Common myeloid progenitor, CD34-positive (primary cell): ENCODE data around the gene PHLPP1.
A peak's percentile ranks its signal among the peaks of the same experiment; 100 is the strongest.

ENCODE experiments used
- CTCF ChIA-PET: fragments of 350-600 bp; sonication (Branson Sonifier 250); formaldehyde crosslinking; loops from one replicate; lab custom pipeline; 2021; ENCODE audit warnings: antibody characterized with exemption; lab: Charles Lee
- POLR2A ChIA-PET: fragments of 350-600 bp; sonication (Branson Sonifier 250); formaldehyde crosslinking; loops from one replicate; lab custom pipeline; 2021; ENCODE audit warnings: antibody characterized with exemption; lab: Charles Lee
- DNase-seq, 3 donors: peaks; one replicate each; pipeline versions ENCODE4 v3.0.0 to v3.0.0-alpha.2; 2013
- H3K27ac ChIP-seq, 2 experiments: 1 replicate in 1 of 2; 2 replicates in 1 of 2; pipeline ENCODE4 v1.7.0; 2013; ENCODE audit warnings: inconsistent platforms in 2 of 2, low read length in 2 of 2, mild to moderate bottlenecking in 2 of 2, low read depth in 1 of 2, moderate library complexity in 1 of 2; ENCODE audit not compliant: severe bottlenecking in 2 of 2, insufficient read depth in 1 of 2, poor library complexity in 1 of 2
- H3K27me3 ChIP-seq, 5 experiments: replicated peaks in 2 of 5; 1 replicate in 3 of 5; 2 replicates in 2 of 5; pipeline versions ENCODE4 v1.6.1 to v1.7.0; 2013; ENCODE audit warnings: low read length in 4 of 5, mild to moderate bottlenecking in 2 of 5, moderate library complexity in 2 of 5, inconsistent platforms in 1 of 5; ENCODE audit not compliant: insufficient read depth in 5 of 5, control insufficient read depth in 4 of 5
- H3K36me3 ChIP-seq, 4 experiments: 1 replicate in 2 of 4; 2 replicates in 2 of 4; pipeline versions ENCODE4 v1.6.1 to v1.7.0; 2013; ENCODE audit warnings: low read length in 3 of 4, control low read depth in 1 of 4, mild to moderate bottlenecking in 1 of 4; ENCODE audit not compliant: control insufficient read depth in 4 of 4, insufficient read depth in 4 of 4
- H3K4me1 ChIP-seq, 4 experiments: 1 replicate in 3 of 4; 2 replicates in 1 of 4; pipeline versions ENCODE4 v1.6.1 to v1.7.1; 2013; ENCODE audit warnings: low read length in 3 of 4, mild to moderate bottlenecking in 3 of 4, control low read depth in 1 of 4, inconsistent platforms in 1 of 4, moderate library complexity in 1 of 4; ENCODE audit not compliant: control insufficient read depth in 4 of 4, insufficient read depth in 4 of 4; ENCODE audit errors: control extremely low read depth in 1 of 4
- H3K4me3 ChIP-seq, 7 experiments: 1 replicate in 4 of 7; 2 replicates in 3 of 7; pipeline versions ENCODE4 v1.5.1 to v1.7.0; 2013; ENCODE audit warnings: mild to moderate bottlenecking in 7 of 7, low read length in 6 of 7, moderate library complexity in 6 of 7, inconsistent platforms in 2 of 7, low read depth in 2 of 7, control low read depth in 1 of 7; ENCODE audit not compliant: insufficient read depth in 4 of 7, control insufficient read depth in 1 of 7; ENCODE audit errors: extremely low read depth in 1 of 7
- H3K9me3 ChIP-seq, 5 experiments: 1 replicate in 4 of 5; 2 replicates in 1 of 5; pipeline versions ENCODE4 v1.6.1 to v1.7.1; 2013; ENCODE audit warnings: low read length in 4 of 5, mild to moderate bottlenecking in 2 of 5, inconsistent platforms in 1 of 5, low read depth in 1 of 5, moderate library complexity in 1 of 5; ENCODE audit not compliant: control insufficient read depth in 4 of 5, insufficient read depth in 2 of 5; ENCODE audit errors: control extremely low read depth in 1 of 5
- WGBS: methylation state at CpG from one replicate; pipeline ENCODE4 v1.1.5; 2013; ENCODE audit not compliant: insufficient coverage; 5-methylcytosine and 5-hydroxymethylcytosine counted together

The PHLPP1 gene

DNA sequence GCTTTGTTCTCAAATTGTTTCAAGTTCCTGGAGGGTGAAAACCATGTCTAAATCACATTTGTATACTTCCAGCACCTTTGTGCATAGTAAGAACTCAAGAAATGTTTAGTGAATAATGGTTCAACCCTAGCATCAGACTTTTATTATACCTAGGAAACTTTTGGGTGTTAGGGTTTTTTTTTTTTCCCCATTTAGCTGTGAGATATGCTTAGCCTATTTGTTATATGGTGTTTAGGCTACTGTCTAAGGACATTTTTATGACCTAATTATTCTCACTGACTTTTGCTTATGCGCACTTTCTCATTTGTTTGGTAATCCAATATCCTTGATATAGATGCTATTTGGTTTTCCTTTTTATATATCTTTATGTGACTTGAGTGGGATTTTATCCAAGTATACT lies 164.7 kb downstream of the PHLPP1 start:
- no peak for DNase-seq
- Histone ChIP-seq H3K27ac (no peak overlapping the region), H3K4me3 (no peak overlapping the region), H3K9me3 (no peaks in the 10 kb centered on the region), H3K4me1 (peaks cover 0 to under 1% (median 0%) of the 10 kb centered on the region in 4 experiments), H3K36me3 (no peaks in the 10 kb centered on the region), H3K27me3 (no peaks in the 10 kb centered on the region)
- ChIA-PET POLR2A (interaction anchor here (0.5 kb wide), 1 partner anchor 48 kb away, joined by 4 read pairs; no protein-coding TSS in a partner anchor), CTCF (interaction anchor here (1.6 kb wide), 1 partner anchor 18 kb away, joined by 3 read pairs; no protein-coding TSS in a partner anchor)
- no CpG with 5 or more reads among the region's 1 CpG for WGBS

DNA sequence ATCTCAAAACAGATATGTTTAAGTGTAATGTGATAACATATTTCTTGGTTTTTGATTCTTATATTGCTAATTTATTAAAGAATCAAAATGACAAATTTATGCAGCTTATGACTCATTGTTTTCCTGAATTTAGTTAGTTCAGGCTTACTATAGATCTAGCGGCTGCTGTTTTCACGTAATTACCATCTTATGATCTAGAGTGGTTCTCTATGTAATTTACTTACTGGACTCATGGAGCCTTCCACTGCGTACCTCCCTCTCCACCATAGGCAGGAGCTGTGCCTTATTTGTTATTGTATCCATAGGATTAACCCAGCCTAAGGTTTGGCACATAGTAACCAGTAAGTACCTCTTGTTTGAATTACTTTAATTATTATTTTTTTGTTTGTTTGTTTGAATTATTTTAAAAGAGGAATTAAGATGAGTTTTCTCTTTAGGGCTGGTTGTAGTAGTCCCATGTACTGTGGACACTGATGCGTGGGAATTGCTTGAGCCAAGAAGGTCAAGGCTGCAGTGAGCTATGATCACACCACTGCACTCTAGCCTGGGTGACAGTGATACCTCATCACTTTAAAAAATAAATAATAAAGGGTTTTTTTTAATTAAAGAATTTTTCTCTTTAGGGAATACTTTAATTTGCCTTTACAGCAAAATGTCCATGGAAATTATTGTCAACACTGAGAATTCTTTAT lies 165.5 kb downstream of the PHLPP1 start:
- Histone ChIP-seq H3K9me3 (no peaks in the 10 kb centered on the region), H3K27me3 (no peaks in the 10 kb centered on the region), H3K27ac (no peak overlapping the region), H3K4me3 (no peak overlapping the region), H3K4me1 (peaks cover 0 to 4% (median 0%) of the 10 kb centered on the region in 4 experiments), H3K36me3 (peaks cover 0 to under 1% (median 0%) of the 10 kb centered on the region in 4 experiments)
- 90% methylated on average over 2 of the region's 4 CpGs for WGBS
- no peak for DNase-seq
- POLR2A ChIA-PET, result no interaction called here
- CTCF ChIA-PET, result no interaction called here

DNA sequence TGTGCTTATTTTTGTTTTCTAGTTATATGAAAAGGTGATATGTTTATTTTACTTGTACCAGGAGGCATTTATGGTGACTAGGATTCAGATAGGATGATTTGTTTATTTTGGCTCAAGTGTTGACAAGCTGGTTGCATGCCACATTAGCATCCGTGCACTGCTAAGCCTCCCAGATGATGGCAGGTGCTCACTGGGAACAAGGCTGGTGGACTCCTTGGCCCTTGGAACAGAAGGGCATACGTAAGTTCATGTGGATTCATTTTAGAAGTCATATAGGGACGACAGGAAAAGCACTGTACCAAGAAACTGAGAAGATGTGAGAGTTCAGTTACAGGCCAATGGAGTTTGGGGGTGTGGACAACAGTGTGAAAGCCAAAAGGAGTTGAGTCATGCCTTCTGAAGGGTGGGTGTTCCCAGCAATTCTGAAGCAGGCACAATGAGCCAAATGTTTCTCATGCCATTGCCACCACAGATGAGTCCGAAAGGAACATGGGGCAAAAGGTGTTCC lies 166.2 kb downstream of the PHLPP1 start:
- Histone ChIP-seq H3K4me3 (no peak overlapping the region), H3K36me3 (peaks cover 0 to 5% (median 0%) of the 10 kb centered on the region in 4 experiments), H3K27ac (no peak overlapping the region), H3K4me1 (peaks cover 0 to 4% (median 0%) of the 10 kb centered on the region in 4 experiments), H3K27me3 (no peaks in the 10 kb centered on the region), H3K9me3 (no peaks in the 10 kb centered on the region)
- ChIA-PET CTCF (no interaction called here), POLR2A (no interaction called here)
- no peak for DNase-seq
- 100% methylated on average over 4 of the region's 4 CpGs for WGBS

DNA sequence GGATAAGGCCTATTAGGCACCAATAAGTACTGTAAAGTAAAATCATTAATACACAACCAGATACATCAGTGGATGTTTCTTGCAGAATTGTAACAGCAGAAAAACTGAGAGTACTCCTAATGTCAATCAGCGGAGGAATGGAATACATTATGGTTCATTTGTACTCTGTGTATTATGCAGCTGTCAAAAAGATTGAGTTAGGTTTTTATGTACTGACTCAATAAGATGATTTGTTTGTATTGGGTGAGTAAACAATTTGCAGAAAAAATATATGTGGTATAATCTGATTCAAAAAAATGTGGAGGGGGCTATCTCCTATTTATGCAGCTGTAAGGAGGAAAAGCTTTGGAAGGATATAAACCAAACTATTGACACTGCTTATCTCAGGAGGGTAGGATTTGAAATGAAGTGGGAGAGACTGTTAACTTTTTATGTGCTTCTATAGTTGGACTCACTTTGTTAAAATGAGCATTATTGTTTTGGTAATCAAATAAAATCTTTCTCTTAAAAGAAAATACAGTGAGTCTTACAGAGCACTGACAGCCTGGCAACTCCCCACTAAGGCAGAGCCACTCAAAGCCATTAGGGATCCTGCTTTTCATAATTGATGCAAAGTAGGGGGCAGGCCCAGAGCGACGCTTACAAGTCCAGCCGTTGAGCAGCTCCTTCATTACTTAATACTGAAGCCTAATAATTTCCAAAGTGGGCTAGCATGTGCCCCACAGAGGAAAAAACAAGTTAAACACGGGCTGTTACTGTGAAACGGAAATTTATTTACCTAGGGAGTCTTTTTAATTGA lies 168.8 kb downstream of the PHLPP1 start:
- Histone ChIP-seq H3K36me3 (peaks cover 0 to 5% (median 0%) of the 10 kb centered on the region in 4 experiments), H3K27ac (no peak overlapping the region), H3K4me3 (no peak overlapping the region), H3K4me1 (peaks cover 0 to 4% (median 0%) of the 10 kb centered on the region in 4 experiments), H3K27me3 (no peaks in the 10 kb centered on the region), H3K9me3 (no peaks in the 10 kb centered on the region)
- ChIA-PET CTCF (interaction anchor here (0.9 to 2.0 kb wide), 3 partner anchors 9 to 85 kb away, joined by 3 to 6 read pairs (median 4); no protein-coding TSS in a partner anchor), POLR2A (no interaction called here)
- no peak for DNase-seq
- WGBS, result 100% methylated on average over 1 of the region's 6 CpGs

DNA sequence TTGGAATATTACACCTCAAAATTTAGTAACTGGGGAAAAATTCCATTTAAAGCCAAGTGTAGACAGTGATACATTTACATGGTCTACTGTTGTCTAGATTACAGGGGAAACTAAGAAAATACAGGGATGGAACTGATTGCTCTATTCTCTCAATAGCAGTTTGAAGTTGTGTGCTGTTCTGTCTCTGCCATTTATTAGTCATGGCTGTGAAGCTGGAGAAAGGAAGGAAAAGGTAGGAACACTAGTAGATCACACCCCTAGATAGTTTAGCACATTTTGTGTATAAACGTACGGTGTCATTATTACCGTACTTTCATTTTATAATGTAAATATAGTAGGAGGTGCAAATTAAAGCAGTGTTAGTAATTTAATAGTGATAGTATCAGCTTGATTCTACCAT lies 170.5 kb downstream of the PHLPP1 start:
- Histone ChIP-seq H3K27me3 (no peaks in the 10 kb centered on the region), H3K36me3 (peaks cover 0 to 5% (median 0%) of the 10 kb centered on the region in 4 experiments), H3K4me3 (peak overlapping the region in 1 of 7 experiments; percentile 55), H3K4me1 (peaks cover 0 to 4% (median 0%) of the 10 kb centered on the region in 4 experiments), H3K27ac (no peak overlapping the region), H3K9me3 (no peaks in the 10 kb centered on the region)
- no CpG with 5 or more reads among the region's 3 CpGs for WGBS
- ChIA-PET POLR2A (no interaction called here), CTCF (interaction anchor here (1.4 to 1.6 kb wide), 3 partner anchors 10 to 24 kb away, joined by 3 to 4 read pairs (median 3); no protein-coding TSS in a partner anchor)
- DNase-seq, result no peak

DNA sequence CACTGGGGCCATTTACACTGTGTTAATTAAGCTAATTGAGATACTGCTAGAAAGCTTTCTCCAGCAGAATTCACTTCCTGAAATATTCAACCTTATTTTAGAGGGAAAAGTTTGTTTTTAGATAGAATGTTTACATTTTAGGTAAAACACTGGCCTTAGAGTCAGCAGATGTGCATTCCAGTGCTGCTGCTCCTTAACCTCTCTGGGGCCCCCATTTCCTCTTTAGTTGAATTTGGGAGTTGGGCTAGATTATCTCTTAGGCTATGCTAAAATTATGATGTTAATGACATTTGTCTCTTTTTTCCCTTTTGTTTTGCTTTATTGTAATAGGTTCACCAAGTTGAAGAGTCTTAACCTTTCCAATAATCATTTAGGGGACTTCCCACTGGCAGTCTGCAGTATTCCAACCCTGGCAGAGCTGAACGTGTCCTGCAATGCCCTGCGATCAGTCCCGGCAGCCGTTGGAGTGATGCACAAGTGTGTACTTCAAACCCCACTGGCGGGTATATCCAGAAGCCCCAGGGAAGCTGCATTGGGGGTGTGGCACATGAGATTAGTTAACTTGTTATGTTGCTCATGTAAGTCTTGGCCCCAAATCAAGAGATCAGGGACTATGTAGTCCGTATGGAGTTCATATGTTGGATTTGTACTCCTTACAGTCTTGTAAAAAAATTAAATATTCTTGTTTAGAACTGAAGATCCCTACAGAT lies 179.5 kb downstream of the PHLPP1 start:
- Histone ChIP-seq H3K4me3 (no peak overlapping the region), H3K36me3 (peaks cover 4 to 34% (median 13%) of the 10 kb centered on the region in 4 experiments), H3K4me1 (peaks cover 0 to 2% (median 0%) of the 10 kb centered on the region in 4 experiments), H3K27me3 (no peaks in the 10 kb centered on the region), H3K27ac (no peak overlapping the region), H3K9me3 (no peaks in the 10 kb centered on the region)
- ChIA-PET CTCF (interaction anchor here (1.0 to 2.9 kb wide), 3 partner anchors 9 to 63 kb away, joined by 3 to 11 read pairs (median 4); no protein-coding TSS in a partner anchor), POLR2A (interaction anchor here (0.7 kb wide), 1 partner anchor 131 kb away, joined by 3 read pairs; no protein-coding TSS in a partner anchor)
- no peak for DNase-seq
- WGBS, result 100% methylated on average over 4 of the region's 6 CpGs
